GM12891 (cell line): ENCODE results near the gene APC2.

ENCODE experiments used
- POLR2A ChIP-seq: IDR thresholded peaks from 2 replicates; pipeline ENCODE4 v1.6.1; 2011; ENCODE audit warnings: low read depth, low read length, control low read depth
- POLR2AphosphoS5 ChIP-seq: IDR thresholded peaks from 2 replicates; pipeline ENCODE4 v1.6.1; 2011; ENCODE audit warnings: low read depth, low read length, control low read depth
- SPI1 ChIP-seq: IDR thresholded peaks from 2 replicates; pipeline ENCODE4 v1.6.1; 2011; ENCODE audit warnings: low read depth, low read length, control low read depth
- TAF1 ChIP-seq: IDR thresholded peaks from 2 replicates; pipeline ENCODE4 v1.6.1; 2011; ENCODE audit warnings: low read depth, low read length, control low read depth

GRCh38 chr19:1432507-1432887 is 17.4 kb upstream of the APC2 start:
- TF ChIP-seq POLR2A (no peak), SPI1 (no peak), POLR2AphosphoS5 (no peak), TAF1 (no peak)
